ENCODE data around the gene RPUSD1. TPM values are rescaled to one million over a fixed set of nuclear protein-coding genes. Genes with fewer than 3 reads are reported as not detected.

RPUSD1 gene, protein sequence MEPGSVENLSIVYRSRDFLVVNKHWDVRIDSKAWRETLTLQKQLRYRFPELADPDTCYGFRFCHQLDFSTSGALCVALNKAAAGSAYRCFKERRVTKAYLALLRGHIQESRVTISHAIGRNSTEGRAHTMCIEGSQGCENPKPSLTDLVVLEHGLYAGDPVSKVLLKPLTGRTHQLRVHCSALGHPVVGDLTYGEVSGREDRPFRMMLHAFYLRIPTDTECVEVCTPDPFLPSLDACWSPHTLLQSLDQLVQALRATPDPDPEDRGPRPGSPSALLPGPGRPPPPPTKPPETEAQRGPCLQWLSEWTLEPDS
- total RNA-seq: 34.1 and 48.1 TPM in 2 replicates

DNA sequence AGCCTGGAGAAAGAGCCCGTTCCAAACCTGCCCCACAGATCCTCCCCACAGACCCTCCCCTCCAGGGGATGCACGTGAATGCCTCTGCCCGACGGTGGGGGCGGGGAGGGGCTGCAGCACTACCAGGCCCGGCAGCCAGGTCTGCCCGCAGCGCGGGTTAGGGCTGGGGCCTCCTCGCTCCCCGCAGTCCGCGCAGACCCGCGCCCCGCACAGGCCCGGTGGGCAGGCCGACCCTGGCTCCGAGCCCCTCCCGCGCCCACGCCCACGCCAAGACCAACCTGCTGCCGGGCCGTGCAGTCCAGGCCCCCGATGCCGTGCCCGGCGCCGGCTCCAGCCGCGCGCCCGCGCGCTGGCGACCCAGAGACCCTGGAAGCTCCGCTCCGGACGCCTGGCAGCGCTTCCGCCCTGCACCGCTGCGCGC is at the start of gene RPUSD1:
Gene RPUSD1 (minus strand): TSS at position 404 of the 421 bp plus-strand sequence. CDS start 644 bp downstream, outside the sequence.

DNA sequence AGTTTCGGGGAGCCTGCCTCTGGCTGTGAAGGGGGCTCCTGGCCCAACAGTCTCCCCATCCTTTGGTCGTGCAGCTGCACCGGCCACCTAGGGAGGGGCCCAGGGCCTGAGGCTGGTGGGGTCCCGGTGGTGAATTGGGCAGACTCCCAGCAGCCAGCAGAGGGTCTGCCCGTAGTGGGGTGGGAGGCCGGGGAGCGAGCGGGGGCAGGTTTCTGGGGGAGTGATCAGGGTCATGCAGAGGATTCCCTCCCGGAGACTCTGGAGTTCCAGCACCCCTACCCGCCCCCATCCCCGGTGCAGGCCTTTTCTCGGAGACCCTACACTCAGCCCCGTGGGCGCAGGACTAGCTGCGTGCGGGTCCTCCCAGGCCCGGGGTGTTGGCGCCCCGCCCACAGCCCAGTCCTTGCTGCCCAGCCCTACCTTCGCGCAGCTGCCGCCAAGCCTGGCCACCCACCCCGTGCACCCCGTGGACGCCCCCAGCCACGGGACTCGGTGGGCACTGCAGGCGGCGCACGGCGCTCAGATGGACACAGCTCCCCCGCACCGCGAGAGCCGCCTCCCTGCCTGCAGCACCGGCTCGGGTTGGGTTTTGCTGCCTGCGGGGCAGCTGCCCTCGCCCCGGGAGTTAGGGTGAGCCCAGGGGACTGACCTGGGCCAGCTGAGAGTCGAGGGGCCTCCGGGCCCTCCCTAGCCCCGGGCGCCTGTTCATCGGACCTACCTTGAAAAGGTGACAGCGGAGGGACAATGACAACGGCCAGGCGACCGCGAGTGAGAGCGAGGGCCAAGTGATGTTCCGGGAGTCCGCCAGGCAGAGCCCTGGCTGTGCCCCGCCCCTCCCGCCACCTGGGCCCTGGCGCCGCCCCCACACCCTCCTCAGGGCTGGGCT is 12.0 kb upstream of the RPUSD1 start, which contains the start of gene GNG13:
Gene GNG13 (minus strand): TSS at position 787 of the 886 bp plus-strand sequence. CDS start 1,657 bp downstream, outside the sequence.

GRCh38 chr16:788399-789126 is 382 bp upstream of the RPUSD1 start, which contains the start of gene CHTF18:
TSS of gene CHTF18 (plus strand) at chr16:788620. CDS start at chr16:788685, 65 bp downstream.

DNA sequence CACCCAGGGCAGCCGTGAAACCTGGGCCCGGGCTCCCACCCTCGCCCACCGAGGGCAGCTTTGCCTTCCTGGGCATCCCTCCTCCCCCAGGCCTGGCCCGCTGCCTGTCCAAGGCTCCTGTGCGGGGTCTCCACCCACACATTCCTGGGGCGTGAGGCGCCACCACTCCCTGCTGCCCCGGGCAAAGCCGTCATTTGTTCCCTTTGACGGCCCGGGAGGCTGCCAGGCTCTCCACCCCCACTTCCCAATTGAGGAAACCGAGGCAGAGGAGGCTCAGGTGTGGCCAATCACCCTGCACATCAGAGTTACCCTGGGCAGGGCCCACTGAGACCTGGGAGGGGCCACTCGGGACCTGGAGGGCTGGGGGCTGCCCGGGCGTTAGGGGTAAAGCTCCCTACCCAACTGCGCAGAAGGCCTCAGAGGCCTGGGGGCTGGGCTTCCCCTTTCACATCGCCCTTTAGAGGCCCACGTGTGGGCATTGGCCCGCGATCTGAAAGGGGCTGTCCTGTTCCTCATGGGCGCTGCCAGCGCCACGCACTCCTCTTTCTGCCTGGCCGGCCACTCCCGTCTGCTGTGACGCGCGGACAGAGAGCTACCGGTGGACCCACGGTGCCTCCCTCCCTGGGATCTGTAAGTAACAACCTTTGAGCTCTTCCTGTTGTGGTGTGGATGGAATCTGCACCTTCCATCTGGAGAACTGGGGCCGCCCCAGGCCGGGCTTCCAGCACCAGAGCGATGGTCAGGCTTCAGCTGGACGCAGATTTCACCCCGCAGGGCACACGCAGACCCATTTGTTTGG is 27.4 kb downstream of the RPUSD1 start, which contains the start of gene MSLN:
Gene MSLN (plus strand): TSS at position 190 of the 799 bp plus-strand sequence. CDS start 1,947 bp downstream, outside the sequence.

GRCh38 chr16:740764-741505 is 47.2 kb downstream of the RPUSD1 start, which contains the start of gene CIAO3:
TSS of gene CIAO3 (minus strand) at chr16:740997. CDS start at chr16:740985, 12 bp downstream.

Other genes starting within 250 kb of the RPUSD1 start
- gene PRR35, start 228.0 kb downstream of the RPUSD1 start, total RNA-seq: not detected in 2 replicates
- gene NHLRC4, start 221.4 kb downstream of the RPUSD1 start, total RNA-seq: 0.65 and 2.0 TPM in 2 replicates
- 53.0 and 88.0 TPM in 2 replicates for gene PIGQ, start 218.4 kb downstream of the RPUSD1 start, total RNA-seq
- gene RAB40C, start 198.3 kb downstream of the RPUSD1 start, total RNA-seq: 21.8 and 22.3 TPM in 2 replicates
- gene WFIKKN1, start 157.4 kb downstream of the RPUSD1 start, total RNA-seq: under 0.01 and 0.13 TPM in 2 replicates
- gene METTL26, start 152.1 kb downstream of the RPUSD1 start, total RNA-seq: 175 and 248 TPM in 2 replicates
- 31.0 and 32.3 TPM in 2 replicates for gene MCRIP2, start 146.6 kb downstream of the RPUSD1 start, total RNA-seq
- gene WDR90, start 139.0 kb downstream of the RPUSD1 start, total RNA-seq: 18.6 and 23.1 TPM in 2 replicates
- 72.5 and 93.6 TPM in 2 replicates for gene RHOT2, start 120.2 kb downstream of the RPUSD1 start, total RNA-seq
- 0.16 and 2.9 TPM in 2 replicates for gene RHBDL1, start 112.7 kb downstream of the RPUSD1 start, total RNA-seq
- 129 and 192 TPM in 2 replicates for gene STUB1, start 108.0 kb downstream of the RPUSD1 start, total RNA-seq
- gene JMJD8, start 104.0 kb downstream of the RPUSD1 start, total RNA-seq: 115 and 120 TPM in 2 replicates
- 15.6 and 21.7 TPM in 2 replicates for gene WDR24, start 98.0 kb downstream of the RPUSD1 start, total RNA-seq
- under 0.01 and 1.4 TPM in 2 replicates for gene FBXL16, start 82.6 kb downstream of the RPUSD1 start, total RNA-seq
- gene METRN, start 73.3 kb downstream of the RPUSD1 start, total RNA-seq: 125 and 152 TPM in 2 replicates
- gene ANTKMT, start 67.2 kb downstream of the RPUSD1 start, total RNA-seq: 44.2 and 47.8 TPM in 2 replicates
- 1.6 and 2.3 TPM in 2 replicates for gene CCDC78, start 61.9 kb downstream of the RPUSD1 start, total RNA-seq
- gene HAGHL, start 61.3 kb downstream of the RPUSD1 start, total RNA-seq: 15.6 and 26.5 TPM in 2 replicates
- 32.9 and 37.4 TPM in 2 replicates for gene CIAO3, start 47.4 kb downstream of the RPUSD1 start, total RNA-seq
- 15.0 and 41.1 TPM in 2 replicates for gene MSLN, start 27.6 kb downstream of the RPUSD1 start, total RNA-seq
- 8.7 and 39.1 TPM in 2 replicates for gene CHTF18, start 239 bp upstream of the RPUSD1 start, total RNA-seq
- gene GNG13, start 12.4 kb upstream of the RPUSD1 start, total RNA-seq: not detected in 2 replicates
- gene LMF1, start 182.6 kb upstream of the RPUSD1 start, total RNA-seq: 6.5 and 31.8 TPM in 2 replicates
- gene SOX8, start 193.4 kb upstream of the RPUSD1 start, total RNA-seq: 0.51 TPM in 1 of 2 replicates, not detected in the other

Measured in mesangial cell (primary cell).